HepG2 (cell line): ENCODE measurements around the gene CDK6. TPM values are rescaled to one million over a fixed set of nuclear protein-coding genes. Genes with fewer than 3 reads are reported as not detected.

Experiments used
- ATF6 ChIP-seq: sonication (generic); formaldehyde crosslinking; conservative IDR thresholded peaks from 2 replicates; pipeline ENCODE4 v1.4.0; 2020; ENCODE audit warnings: missing genetic modification reagents
- EEA1 ChIP-seq: sonication (generic); formaldehyde crosslinking; IDR thresholded peaks from 2 replicates; pipeline ENCODE4 v1.5.1; 2020; ENCODE audit warnings: mild to moderate bottlenecking, missing genetic modification reagents, borderline replicate concordance
- HNRNPH1 ChIP-seq: fragments of 200-400 bp; formaldehyde crosslinking; optimal IDR thresholded peaks from 2 replicates; pipeline ENCODE3; 2017; ENCODE audit warnings: mild to moderate bottlenecking, low read depth, low read length
- KDM2A ChIP-seq: sonication (generic); formaldehyde crosslinking; IDR thresholded peaks from 2 replicates; pipeline ENCODE4 v1.4.0; 2020; ENCODE audit warnings: low read depth, missing genetic modification reagents, borderline replicate concordance
- KLF12 ChIP-seq: sonication (generic); formaldehyde crosslinking; IDR thresholded peaks from 2 replicates; pipeline ENCODE4 v1.4.0; 2020; ENCODE audit warnings: missing genetic modification reagents, borderline replicate concordance
- MAF1 ChIP-seq: sonication (generic); formaldehyde crosslinking; IDR thresholded peaks from 2 replicates; pipeline ENCODE4 v1.5.0; 2020; ENCODE audit warnings: missing genetic modification reagents, borderline replicate concordance
- MXD3 ChIP-seq: IDR thresholded peaks from 2 replicates; pipeline ENCODE4 v1.6.1; 2016; ENCODE audit warnings: mild to moderate bottlenecking, missing biosample characterization, missing genetic modification reagents
- MZF1 ChIP-seq: sonication (generic); formaldehyde crosslinking; IDR thresholded peaks from 2 replicates; pipeline ENCODE4 v1.8.1; 2023; ENCODE audit warnings: mild to moderate bottlenecking, missing genetic modification reagents, borderline replicate concordance
- NCOA2 ChIP-seq: sonication (generic); formaldehyde crosslinking; IDR thresholded peaks from 2 replicates; pipeline ENCODE4 v1.8.0; 2022; ENCODE audit warnings: inconsistent platforms
- POGZ ChIP-seq: sonication (generic); formaldehyde crosslinking; IDR thresholded peaks from 2 replicates; pipeline ENCODE4 v1.4.0; 2020; ENCODE audit warnings: mild to moderate bottlenecking, missing genetic modification reagents
- RBAK ChIP-seq: sonication (generic); formaldehyde crosslinking; IDR thresholded peaks from 2 replicates; pipeline ENCODE4 v1.5.1; 2020; ENCODE audit warnings: mild to moderate bottlenecking, missing genetic modification reagents
- SALL2 ChIP-seq: sonication (generic); formaldehyde crosslinking; IDR thresholded peaks from 2 replicates; pipeline ENCODE4 v1.8.1; 2023; ENCODE audit warnings: mild to moderate bottlenecking, missing genetic modification reagents, inconsistent platforms
- TOE1 ChIP-seq: sonication (generic); formaldehyde crosslinking; IDR thresholded peaks from 2 replicates; pipeline ENCODE4 v1.4.0; 2020; ENCODE audit warnings: mild to moderate bottlenecking, missing genetic modification reagents
- TP53 ChIP-seq: sonication (generic); formaldehyde crosslinking; conservative IDR thresholded peaks from 2 replicates; pipeline ENCODE4 v1.4.0; 2020; ENCODE audit warnings: missing genetic modification reagents
- ZFP90 ChIP-seq: sonication (generic); formaldehyde crosslinking; IDR thresholded peaks from 2 replicates; pipeline ENCODE4 v1.8.0; 2022; ENCODE audit warnings: missing genetic modification reagents, mild to moderate bottlenecking, inconsistent platforms, borderline replicate concordance
- ZNF10 ChIP-seq: sonication (generic); formaldehyde crosslinking; IDR thresholded peaks from 2 replicates; pipeline ENCODE4 v1.4.0; 2020; ENCODE audit warnings: mild to moderate bottlenecking, low read depth, missing genetic modification reagents, borderline replicate concordance
- ZNF18 ChIP-seq: sonication (generic); formaldehyde crosslinking; IDR thresholded peaks from 2 replicates; pipeline ENCODE4 v1.8.0; 2022; ENCODE audit warnings: mild to moderate bottlenecking, missing genetic modification reagents; ENCODE audit not compliant: insufficient replicate concordance
- ZNF24 ChIP-seq: fragments of 450-650 bp; IDR thresholded peaks from 2 replicates; pipeline ENCODE4 v1.6.1; 2017; ENCODE audit warnings: antibody characterized with exemption, mild to moderate bottlenecking
- ZNF253 ChIP-seq: sonication (generic); formaldehyde crosslinking; IDR thresholded peaks from 2 replicates; pipeline ENCODE4 v1.8.0; 2022; ENCODE audit warnings: mild to moderate bottlenecking, missing genetic modification reagents, borderline replicate concordance
- ZNF276 ChIP-seq: sonication (generic); formaldehyde crosslinking; IDR thresholded peaks from 2 replicates; pipeline ENCODE4 v1.4.0; 2020; ENCODE audit warnings: mild to moderate bottlenecking, low read depth, missing genetic modification reagents
- ZNF383 ChIP-seq: sonication (generic); formaldehyde crosslinking; IDR thresholded peaks from 2 replicates; pipeline ENCODE4 v1.4.0; 2020; ENCODE audit warnings: missing genetic modification reagents, mild to moderate bottlenecking, borderline replicate concordance
- ZNF44 ChIP-seq: sonication (generic); formaldehyde crosslinking; IDR thresholded peaks from 2 replicates; pipeline ENCODE4 v1.5.1; 2020; ENCODE audit warnings: mild to moderate bottlenecking, missing genetic modification reagents
- ZNF556 ChIP-seq: sonication (generic); formaldehyde crosslinking; IDR thresholded peaks from 2 replicates; pipeline ENCODE4 v1.4.0; 2020; ENCODE audit warnings: mild to moderate bottlenecking, missing genetic modification reagents, borderline replicate concordance
- ZNF713 ChIP-seq: sonication (generic); formaldehyde crosslinking; IDR thresholded peaks from 2 replicates; pipeline ENCODE4 v1.4.0; 2020; ENCODE audit warnings: mild to moderate bottlenecking, missing genetic modification reagents
- ZNF891 ChIP-seq: sonication (generic); formaldehyde crosslinking; IDR thresholded peaks from 2 replicates; pipeline ENCODE4 v1.5.0; 2020; ENCODE audit warnings: mild to moderate bottlenecking, missing genetic modification reagents
- polyA plus RNA-seq, 8 experiments: library from polyadenylated mRNA; depleted of rRNA in 3 of 8; stranded (reverse) in 7 of 8; unstranded in 1 of 8; fragments of >200 nt; fragmentation: Illumina TruSeq in 4 of 8; extraction: Trizol in 4 of 8; gene quantifications; 2 replicates each; pipeline versions ENCODE4 v1.2.1 to v1.2.3, GENCODE V29; 2011 to 2016; ENCODE audit warnings: low read depth in 4 of 8, missing spikeins in 1 of 8, mixed read lengths in 1 of 8; ENCODE audit not compliant: insufficient read depth in 1 of 8
- total RNA-seq, 5 experiments: library from RNA; depleted of rRNA; stranded (reverse); fragments of >200 nt; fragmentation: Illumina TruSeq; extraction: Trizol; gene quantifications; 2 replicates each; pipeline ENCODE4 v1.2.3, GENCODE V29; 2016; ENCODE audit warnings: low read depth in 1 of 5

The CDK6 gene
- total and polyA plus RNA-seq, 2 of the 13 experiments (the other 11 are each of a cell fraction or from before 2014, with no cell fraction given) = 34.6 to 90.8 TPM

- TF ChIP-seq ATF6 = no peak
- TF ChIP-seq MXD3 (CRISPR knock-in tag) = no peak; the same call in none of the 2 replicates
- no peak for TF ChIP-seq ZNF44
- peak; percentile 42; the same call in 1 of the 2 replicates for TF ChIP-seq ZNF253 (CRISPR knock-in tag)
- peak; percentile 16 for TF ChIP-seq ZNF18
- TF ChIP-seq EEA1 (CRISPR knock-in tag) = 0 out of 2 replicates have a peak, but pooled peaks have one; percentile 27
- no peak for TF ChIP-seq ZNF383 (CRISPR knock-in tag)
- no peak for TF ChIP-seq ZNF276 (CRISPR knock-in tag)
- TF ChIP-seq MAF1 (CRISPR knock-in tag) = no peak
- 0 out of 2 replicates have a peak, but pooled peaks have one; percentile 49 for TF ChIP-seq KLF12 (CRISPR knock-in tag)
- no peak for TF ChIP-seq TOE1 (CRISPR knock-in tag)
- TF ChIP-seq RBAK (CRISPR knock-in tag) = no peak
- TF ChIP-seq MZF1 (CRISPR knock-in tag) = no peak
- 0 out of 2 replicates have a peak, but pooled peaks have one; percentile 17 for TF ChIP-seq ZNF891 (CRISPR knock-in tag)
- no peak for TF ChIP-seq ZNF556 (CRISPR knock-in tag)
- TF ChIP-seq NCOA2 (CRISPR knock-in tag) = no peak
- no peak for TF ChIP-seq SALL2
- peak; percentile 75 for TF ChIP-seq HNRNPH1
- TF ChIP-seq ZNF713 (CRISPR knock-in tag) = no peak
- TF ChIP-seq ZFP90 = no peak
- peak; percentile 52 for TF ChIP-seq KDM2A (CRISPR knock-in tag)
- no peak for TF ChIP-seq ZNF10 (CRISPR knock-in tag)
- no peak for TF ChIP-seq TP53 (CRISPR knock-in tag)
- no peak for TF ChIP-seq POGZ
- no peak for TF ChIP-seq ZNF24
Observed at GRCh38 chr7:92834507-92835260, 1.7 kb downstream of the CDK6 start (continued).
